GM23248 (cell line): Measurements from ENCODE around the gene NR1H4. TPM values are rescaled to one million over a fixed set of nuclear protein-coding genes. Genes with fewer than 3 reads are reported as not detected.
"Not testable (repeated sequence)": the region's sequence is repeated elsewhere in the genome, so short reads cannot be mapped to it uniquely, and the experiment has no call there.

Source experiments
- DNase-seq: peaks from one replicate; pipeline ENCODE4 v3.0.0-alpha.2; 2015
- H2AFZ ChIP-seq: fragments of 200-600 bp; sonication (generic); 2 replicates; pipeline ENCODE4 v1.6.1; 2016; ENCODE audit warnings: antibody characterized with exemption
- H3F3A ChIP-seq: fragments of 200-600 bp; sonication (generic); 2 replicates; pipeline ENCODE4 v1.6.1; 2016; ENCODE audit warnings: mild to moderate bottlenecking, antibody characterized with exemption, mixed run types; ENCODE audit not compliant: insufficient read depth
- H3K27ac ChIP-seq: fragments of 200-600 bp; sonication (generic); 2 replicates; pipeline ENCODE4 v1.5.1; 2016; ENCODE audit warnings: mild to moderate bottlenecking
- H3K27me3 ChIP-seq: fragments of 200-600 bp; sonication (generic); replicated peaks from 2 replicates; pipeline ENCODE4 v1.6.1; 2016; ENCODE audit warnings: mild to moderate bottlenecking; ENCODE audit not compliant: insufficient read depth
- H3K36me3 ChIP-seq: fragments of 200-600 bp; sonication (generic); 2 replicates; pipeline ENCODE4 v1.6.1; 2016; ENCODE audit warnings: low read depth, mild to moderate bottlenecking
- H3K4me1 ChIP-seq: fragments of 200-600 bp; sonication (generic); 2 replicates; pipeline ENCODE4 v1.6.1; 2016; ENCODE audit warnings: mild to moderate bottlenecking; ENCODE audit not compliant: insufficient read depth
- H3K4me2 ChIP-seq: fragments of 200-600 bp; sonication (generic); one replicate; pipeline ENCODE4 v1.6.1; 2016; ENCODE audit warnings: mild to moderate bottlenecking; ENCODE audit not compliant: unreplicated experiment
- H3K4me3 ChIP-seq: fragments of 200-600 bp; sonication (generic); 2 replicates; pipeline ENCODE4 v1.5.1; 2016; ENCODE audit warnings: mild to moderate bottlenecking
- H3K79me2 ChIP-seq: fragments of 200-600 bp; sonication (generic); 2 replicates; pipeline ENCODE4 v1.6.1; 2016; ENCODE audit warnings: mild to moderate bottlenecking; ENCODE audit not compliant: insufficient read depth
- H3K9ac ChIP-seq: fragments of 200-600 bp; sonication (generic); 2 replicates; pipeline ENCODE4 v1.6.1; 2016; ENCODE audit warnings: mild to moderate bottlenecking
- H3K9me2 ChIP-seq: fragments of 200-600 bp; sonication (generic); 2 replicates; pipeline ENCODE4 v1.6.1; 2016; ENCODE audit warnings: mixed run types, mild to moderate bottlenecking, moderate library complexity; ENCODE audit not compliant: insufficient read depth
- H3K9me3 ChIP-seq: fragments of 200-600 bp; sonication (generic); one replicate; pipeline ENCODE4 v1.6.1; 2017; ENCODE audit warnings: low read depth
- H4K20me1 ChIP-seq: fragments of 200-600 bp; sonication (generic); 2 replicates; pipeline ENCODE4 v1.6.0; 2016; ENCODE audit not compliant: insufficient read depth
- EZH2 ChIP-seq: fragments of 200-600 bp; sonication (generic); IDR thresholded peaks from 2 replicates; pipeline ENCODE4 v1.6.1; 2018; ENCODE audit warnings: antibody characterized with exemption, mild to moderate bottlenecking; ENCODE audit not compliant: insufficient read depth, poor library complexity, severe bottlenecking
- EZH2phosphoT487 ChIP-seq: fragments of 200-600 bp; sonication (generic); IDR thresholded peaks from 2 replicates; pipeline ENCODE4 v1.6.1; 2018; ENCODE audit warnings: antibody characterized with exemption, moderate library complexity, mild to moderate bottlenecking, low read depth; ENCODE audit not compliant: insufficient read depth
- WGBS, 2 experiments: methylation state at CpG; one replicate each; pipeline ENCODE4 v1.1.6; 2015 to 2017; ENCODE audit warnings: low lambda C conversion rate in 2 of 2, low coverage in 1 of 2; ENCODE audit errors: missing lambda C conversion rate in 2 of 2; 5-methylcytosine and 5-hydroxymethylcytosine counted together
- in situ Hi-C: fragments of 300-500 bp; cut with MboI; formaldehyde crosslinking; loops from 2 replicates; pipeline ENCODE4 v1.15.0; 2020
- polyA plus RNA-seq: library from polyadenylated mRNA; unstranded; fragments of >200 nt; fragmentation: Nextera tagmentation; extraction: Ambion mirVana; gene quantifications from 2 replicates; pipeline ENCODE4 v1.2.1, GENCODE V29; 2016
- total RNA-seq: library from RNA; depleted of rRNA; stranded (reverse); fragments of >200 nt; shearing (Covaris generic); gene quantifications from 2 replicates; pipeline ENCODE4 v1.2.3, GENCODE V29; 2014

Gene NR1H4
- total and polyA plus RNA-seq, 2 experiments from 2014 or later, result not detected

DNA sequence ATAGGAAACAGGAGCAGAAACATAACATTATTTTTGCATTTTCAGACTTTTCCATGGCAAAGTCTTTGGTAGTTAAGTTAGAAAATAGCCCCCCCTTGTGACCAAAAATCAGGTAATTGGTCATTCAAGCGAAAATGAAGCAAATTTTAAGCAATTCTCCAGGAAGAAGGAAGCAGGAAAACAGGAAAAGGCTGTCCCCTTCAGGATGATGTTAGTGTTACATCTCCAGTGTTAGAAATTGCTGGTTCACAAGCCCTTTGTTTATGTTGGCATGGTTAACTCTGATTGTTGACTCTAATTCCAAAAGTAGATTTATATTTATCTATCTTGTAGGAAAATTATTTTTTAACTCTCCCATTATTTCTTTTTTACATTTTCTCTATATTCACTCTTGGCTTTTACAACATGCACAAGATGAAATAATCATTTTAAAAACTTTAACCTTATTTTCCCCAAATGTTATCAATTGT, 81.0 kb downstream of the NR1H4 start:
- in situ Hi-C loops, result loop anchor here (10.0 kb wide), 1 partner anchor 310 kb away; no protein-coding TSS in a partner anchor
- no peak overlapping the region for H3K4me2 ChIP-seq
- no peak overlapping the region for H3K27ac ChIP-seq

GRCh38 chr12:100555722-100556121, 82.1 kb downstream of the NR1H4 start:
- TF ChIP-seq EZH2phosphoT487 (no peak), EZH2 (no peak)
- Histone ChIP-seq H3K27ac (no peak overlapping the region), H3K79me2 (no peaks in the 10 kb centered on the region), H3K4me2 (no peak overlapping the region), H3K4me3 (no peak overlapping the region), H3F3A (no peaks in the 10 kb centered on the region), H3K27me3 (no peaks in the 10 kb centered on the region), H3K4me1 (no peaks in the 10 kb centered on the region), H3K9ac (no peak overlapping the region), H3K36me3 (no peaks in the 10 kb centered on the region), H4K20me1 (no peaks in the 10 kb centered on the region), H2AFZ (peak overlapping the region; percentile 1; the same call in 1 of the 2 replicates), H3K9me2 (no peaks in the 10 kb centered on the region), H3K9me3 (no peaks in the 10 kb centered on the region)
- in situ Hi-C loops, result loop anchor here (10.0 kb wide), 1 partner anchor 311 kb away; no protein-coding TSS in a partner anchor
- WGBS, 2 experiments, result 6 to 8% methylated on average over 2 of the region's 2 CpGs
- DNase-seq, result peak; percentile 30

More for the DNA sequence above, 81.0 kb downstream of the NR1H4 start:
- H4K20me1 ChIP-seq, result no peaks in the 10 kb centered on the region
- no peaks in the 10 kb centered on the region for H3K79me2 ChIP-seq
- TF ChIP-seq EZH2phosphoT487 (no peak), EZH2 (no peak)
- no peak overlapping the region; the same call in 1 of the 2 replicates for H2AFZ ChIP-seq
- no peaks in the 10 kb centered on the region for H3F3A ChIP-seq
- H3K4me3 ChIP-seq, result no peak overlapping the region
- WGBS, 2 experiments, result 0% methylated on average over 1 of the region's 1 CpG
- peak; percentile 90 for DNase-seq
- no peaks in the 10 kb centered on the region for H3K9me3 ChIP-seq
- no peaks in the 10 kb centered on the region for H3K4me1 ChIP-seq
- H3K9ac ChIP-seq, result no peak overlapping the region
- H3K27me3 ChIP-seq, result no peaks in the 10 kb centered on the region
- H3K9me2 ChIP-seq, result no peaks in the 10 kb centered on the region
- H3K36me3 ChIP-seq, result no peaks in the 10 kb centered on the region

- Histone ChIP-seq H3K4me1 (no peaks in the 10 kb centered on the region), H3K36me3 (no peaks in the 10 kb centered on the region), H3K27me3 (no peaks in the 10 kb centered on the region), H3K9me2 (no peaks in the 10 kb centered on the region), H3K4me3 (no peak overlapping the region), H2AFZ (no peak overlapping the region), H3K27ac (no peak overlapping the region), H3F3A (no peaks in the 10 kb centered on the region), H4K20me1 (no peaks in the 10 kb centered on the region), H3K9ac (no peak overlapping the region), H3K9me3 (no peaks in the 10 kb centered on the region), H3K4me2 (no peak overlapping the region), H3K79me2 (no peaks in the 10 kb centered on the region)
- WGBS, 2 experiments, result 70 to 73% methylated on average over 2 of the region's 2 CpGs
- TF ChIP-seq EZH2 (no peak), EZH2phosphoT487 (no peak)
- in situ Hi-C loops, result loop anchor here (10.0 kb wide), 1 partner anchor 313 kb away; no protein-coding TSS in a partner anchor
- no peak for DNase-seq
These were observed 83.7 kb downstream of the NR1H4 start for GRCh38 chr12:100557357-100557756.

DNA sequence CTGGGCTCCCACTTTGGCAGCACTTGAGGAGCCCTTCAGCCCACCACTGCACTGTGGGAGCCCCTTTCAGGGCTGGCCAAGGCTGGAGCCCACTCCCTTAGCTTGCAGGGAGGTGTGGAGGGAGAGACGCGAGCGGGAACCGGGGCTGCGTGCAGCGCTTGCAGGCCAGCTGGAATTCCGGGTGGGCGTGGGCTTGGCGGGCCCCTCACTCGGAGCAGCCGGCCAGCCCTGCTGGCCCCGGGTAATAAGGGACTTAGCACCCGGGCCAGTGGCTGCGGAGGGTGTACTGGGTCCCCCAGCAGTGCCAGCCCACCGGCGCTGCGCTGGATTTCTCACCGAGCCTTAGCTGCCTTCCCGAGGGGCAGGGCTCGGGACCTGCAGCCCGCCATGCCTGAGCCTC, 85.6 kb downstream of the NR1H4 start:
- H2AFZ ChIP-seq, H3K9ac ChIP-seq, H4K20me1 ChIP-seq, H3K79me2 ChIP-seq, H3K4me1 ChIP-seq, H3K27me3 ChIP-seq, H3K4me3 ChIP-seq, H3K4me2 ChIP-seq, H3F3A ChIP-seq, H3K27ac ChIP-seq, DNase-seq, H3K36me3 ChIP-seq, H3K9me2 ChIP-seq, H3K9me3 ChIP-seq: not testable (repeated sequence)
- WGBS, 2 experiments, result 85 to 87% methylated on average over 11 to 17 of the region's 21 CpGs
- in situ Hi-C loops, result loop anchor here (10.0 kb wide), 1 partner anchor 314 kb away; no protein-coding TSS in a partner anchor

GRCh38 chr12:100564090-100564489, 90.4 kb downstream of the NR1H4 start:
- no peaks in the 10 kb centered on the region for H3K79me2 ChIP-seq
- H3K27me3 ChIP-seq, result no peaks in the 10 kb centered on the region
- no peak overlapping the region for H3K9ac ChIP-seq
- H3K4me2 ChIP-seq, result no peak overlapping the region
- H3K36me3 ChIP-seq, result no peaks in the 10 kb centered on the region
- no peaks in the 10 kb centered on the region for H3K9me2 ChIP-seq
- 0 out of 2 replicates have a peak, but pooled peaks cover 6% of the 10 kb centered on the region for H3F3A ChIP-seq
- in situ Hi-C loops, result no loop called here
- no peaks in the 10 kb centered on the region for H3K9me3 ChIP-seq
- no peaks in the 10 kb centered on the region for H4K20me1 ChIP-seq
- peaks cover 10% of the 10 kb centered on the region; the same call in 1 of the 2 replicates for H3K4me1 ChIP-seq
- 26 to 29% methylated on average over 2 of the region's 2 CpGs for WGBS, 2 experiments
- no peak for DNase-seq
- no peak overlapping the region for H3K4me3 ChIP-seq
- TF ChIP-seq EZH2, result no peak
- no peak for TF ChIP-seq EZH2phosphoT487
- H3K27ac ChIP-seq, result no peak overlapping the region
- no peak overlapping the region for H2AFZ ChIP-seq
